Neutrophil (primary cell): Measurements from ENCODE around the gene APPBP2.

Experiments
- H3K27ac ChIP-seq: fragments of 200-600 bp; sonication (generic); 2 replicates; pipeline ENCODE4 v1.5.1; 2016; ENCODE audit warnings: mild to moderate bottlenecking, moderate library complexity
- H3K27me3 ChIP-seq: fragments of 200-600 bp; sonication (generic); 2 replicates; pipeline ENCODE4 v1.6.0; 2016; ENCODE audit warnings: mild to moderate bottlenecking
- H3K36me3 ChIP-seq: fragments of 200-600 bp; sonication (generic); 2 replicates; pipeline ENCODE4 v1.5.1; 2017
- H3K4me1 ChIP-seq, 2 experiments: fragments of 200-600 bp in 1 of 2; sonication (generic) in 1 of 2; 1 replicate in 1 of 2; 2 replicates in 1 of 2; pipeline versions ENCODE4 v1.5.1 to v1.6.1; 2013 to 2016; ENCODE audit warnings: low read depth in 1 of 2, low read length in 1 of 2, mild to moderate bottlenecking in 1 of 2, moderate library complexity in 1 of 2; ENCODE audit not compliant: control insufficient read depth in 1 of 2, insufficient read depth in 1 of 2
- H3K4me3 ChIP-seq, 2 experiments: fragments of 200-600 bp in 1 of 2; sonication (generic) in 1 of 2; 1 replicate in 1 of 2; 2 replicates in 1 of 2; pipeline ENCODE4 v1.5.1; 2013 to 2016; ENCODE audit warnings: low read depth in 1 of 2, low read length in 1 of 2, mild to moderate bottlenecking in 1 of 2, moderate library complexity in 1 of 2
- H3K9me3 ChIP-seq: fragments of 200-600 bp; sonication (generic); 2 replicates; pipeline ENCODE4 v1.5.1; 2016
- CTCF ChIP-seq: fragments of 200-600 bp; sonication (generic); IDR thresholded peaks from 2 replicates; pipeline ENCODE4 v1.5.1; 2016; ENCODE audit warnings: antibody characterized with exemption

APPBP2 gene

GRCh38 chr17:60393840-60394723, 132.0 kb downstream of the APPBP2 start:
- Histone ChIP-seq H3K36me3 (no peaks in the 10 kb centered on the region), H3K4me3 (peak overlapping the region in 1 of 2 experiments; percentile 21), H3K27ac (peak overlapping the region; percentile 98), H3K9me3 (no peaks in the 10 kb centered on the region), H3K27me3 (no peaks in the 10 kb centered on the region), H3K4me1 (peaks cover 81 to 86% of the 10 kb centered on the region in 2 experiments)
- no peak for TF ChIP-seq CTCF
